GM23248 (cell line): ENCODE results near the gene CNTN4.

ENCODE experiments used
- EZH2 ChIP-seq: fragments of 200-600 bp; sonication (generic); IDR thresholded peaks from 2 replicates; pipeline ENCODE4 v1.6.1; 2018; ENCODE audit warnings: antibody characterized with exemption, mild to moderate bottlenecking; ENCODE audit not compliant: insufficient read depth, poor library complexity, severe bottlenecking
- EZH2phosphoT487 ChIP-seq: fragments of 200-600 bp; sonication (generic); IDR thresholded peaks from 2 replicates; pipeline ENCODE4 v1.6.1; 2018; ENCODE audit warnings: antibody characterized with exemption, moderate library complexity, mild to moderate bottlenecking, low read depth; ENCODE audit not compliant: insufficient read depth

DNA sequence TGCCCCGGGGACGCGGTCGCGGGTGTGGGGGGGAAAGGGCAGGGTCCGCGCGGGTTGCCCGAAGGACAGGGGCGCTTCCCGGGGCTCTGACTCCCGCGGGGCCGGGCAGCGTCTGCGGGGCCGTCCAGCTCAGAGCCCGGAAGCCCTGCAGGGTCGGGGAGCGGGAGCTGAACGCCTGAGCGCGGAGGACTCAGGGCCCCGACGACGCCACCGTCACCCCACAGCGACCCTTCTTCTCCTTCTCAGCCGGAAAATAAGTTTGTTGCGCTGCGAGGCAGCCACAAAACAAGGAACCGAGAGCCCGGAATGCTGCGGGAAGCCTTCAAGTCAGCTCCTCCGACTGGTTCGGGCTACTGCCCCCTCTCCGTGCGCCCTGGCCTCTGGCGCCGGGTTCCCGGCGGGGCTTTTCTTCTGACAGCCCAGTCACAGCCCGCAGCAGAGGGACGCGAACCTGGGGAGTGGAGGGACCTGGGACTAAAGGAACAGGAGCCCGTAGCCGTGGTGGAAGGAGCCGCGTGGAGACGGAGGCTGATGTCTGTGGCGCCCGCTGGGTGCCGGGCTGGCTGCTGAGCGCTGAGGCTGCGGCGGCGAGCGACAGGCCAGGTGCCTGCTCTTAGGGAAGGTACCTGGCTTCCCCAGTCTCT, 484 bp downstream of the CNTN4 start:
- no peak for TF ChIP-seq EZH2
- no peak for TF ChIP-seq EZH2phosphoT487
